Gastroesophageal sphincter (tissue), 4 donors: Measurements from ENCODE around the gene FBRSL1. TPM values are rescaled to one million over a fixed set of nuclear protein-coding genes. Genes with fewer than 3 reads are reported as not detected.

ENCODE experiments used
- ATAC-seq: fragments of 150-250 bp; one replicate; pipeline ENCODE4 v1.9.1; 2016; ENCODE audit warnings: mild to moderate bottlenecking, moderate library complexity
- H3K27ac ChIP-seq, 4 donors: fragments of 200-600 bp; sonication (generic) in 3 of 4; 1 replicate in 3 of 4; 2 replicates in 1 of 4; pipeline ENCODE4 v1.5.1; 2016 to 2019
- H3K27me3 ChIP-seq: fragments of 200-600 bp; sonication (generic); one replicate; pipeline ENCODE4 v1.5.1; 2019
- H3K36me3 ChIP-seq, 2 donors: fragments of 200-600 bp; sonication (generic); one replicate each; pipeline ENCODE4 v1.5.1; 2019; ENCODE audit warnings: control low read depth in 1 of 2
- H3K4me1 ChIP-seq, 3 donors: fragments of 200-600 bp; sonication (generic); 1 replicate in 2 of 3; 2 replicates in 1 of 3; pipeline ENCODE4 v1.5.1; 2016 to 2019; ENCODE audit warnings: control low read depth in 2 of 3
- H3K4me3 ChIP-seq, 2 donors: fragments of 200-600 bp; sonication (generic); one replicate each; pipeline ENCODE4 v1.5.1; 2019; ENCODE audit warnings: mild to moderate bottlenecking in 1 of 2, moderate library complexity in 1 of 2
- H3K9me3 ChIP-seq, 3 donors: fragments of 200-600 bp; sonication (generic); one replicate each; pipeline ENCODE4 v1.5.1; 2017 to 2019; ENCODE audit warnings: control low read depth in 2 of 3
- EP300 ChIP-seq: sonication (generic); formaldehyde crosslinking; IDR thresholded peaks from one replicate; pipeline ENCODE4 v1.6.1; 2017; ENCODE audit warnings: antibody characterized with exemption, mild to moderate bottlenecking
- POLR2A ChIP-seq, 2 donors: fragments of 450-650 bp; IDR thresholded peaks; one replicate each; pipeline ENCODE4 v1.6.1; 2017; ENCODE audit warnings: antibody characterized with exemption in 2 of 2, mild to moderate bottlenecking in 2 of 2, moderate library complexity in 1 of 2
- POLR2AphosphoS5 ChIP-seq: sonication (generic); formaldehyde crosslinking; IDR thresholded peaks from one replicate; pipeline ENCODE4 v1.6.1; 2017; ENCODE audit warnings: antibody characterized with exemption
- WGBS, 2 donors: methylation state at CpG; one replicate each; pipeline ENCODE4 v1.1.5; 2018; ENCODE audit warnings: low coverage in 1 of 2; 5-methylcytosine and 5-hydroxymethylcytosine counted together
- total RNA-seq, 4 donors: library from RNA; depleted of rRNA; stranded (reverse); fragments of >200 nt; gene quantifications; one replicate each; pipeline ENCODE4 v1.1.0, GENCODE V29; 2016
- TF ChIP-seq, protein P1 (sequence below), 4 experiments: fragments of 200-600 bp in 2 of 4; fragments of 450-650 bp in 2 of 4; sonication (generic) in 1 of 4; IDR thresholded peaks; one replicate each; pipeline ENCODE4 v1.5.1; 2017 to 2019; ENCODE audit warnings: antibody characterized with exemption in 4 of 4, mild to moderate bottlenecking in 2 of 4, moderate library complexity in 2 of 4

FBRSL1 gene
- total RNA-seq, 4 donors from 2014 or later, result 8.5 to 24.7 (median 15.5) TPM

DNA sequence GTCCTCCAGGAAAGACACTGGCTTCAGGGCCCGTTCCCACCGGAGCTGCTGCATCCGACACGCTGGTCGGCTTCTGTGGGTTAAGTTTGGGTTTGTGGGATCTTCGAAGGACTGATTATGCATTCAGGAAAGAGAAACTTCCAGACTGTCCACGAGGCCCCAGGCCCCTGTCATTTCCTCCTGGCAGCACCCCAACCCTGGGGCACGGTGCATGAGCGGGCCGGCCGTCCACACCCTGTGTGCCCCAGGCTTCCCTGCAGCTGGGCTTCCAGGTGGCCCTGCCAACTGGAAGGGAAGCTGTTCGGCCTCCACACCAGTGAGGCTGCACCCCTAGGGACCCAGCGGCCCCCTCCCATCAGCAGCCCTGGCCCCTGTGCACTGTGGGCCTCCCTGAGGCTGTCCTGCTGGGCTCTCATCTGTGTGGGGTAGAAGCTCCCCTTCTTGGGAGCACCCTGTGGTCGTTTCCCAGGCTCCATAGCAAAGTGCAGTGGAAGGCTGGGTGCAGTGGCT, 9.3 kb upstream of the FBRSL1 start:
- no peaks in the 10 kb centered on the region for H3K9me3 ChIP-seq
- H3K27ac ChIP-seq, result no peak overlapping the region
- H3K4me3 ChIP-seq, result no peak overlapping the region
- no CpG with 5 or more reads among the region's 14 CpGs for WGBS, 2 donors
- TF ChIP-seq POLR2A (IDR thresholded peaks at IDR 0.05) (no peak), POLR2AphosphoS5 (no peak), EP300 (no peak)
- TF ChIP-seq, protein P1, sequence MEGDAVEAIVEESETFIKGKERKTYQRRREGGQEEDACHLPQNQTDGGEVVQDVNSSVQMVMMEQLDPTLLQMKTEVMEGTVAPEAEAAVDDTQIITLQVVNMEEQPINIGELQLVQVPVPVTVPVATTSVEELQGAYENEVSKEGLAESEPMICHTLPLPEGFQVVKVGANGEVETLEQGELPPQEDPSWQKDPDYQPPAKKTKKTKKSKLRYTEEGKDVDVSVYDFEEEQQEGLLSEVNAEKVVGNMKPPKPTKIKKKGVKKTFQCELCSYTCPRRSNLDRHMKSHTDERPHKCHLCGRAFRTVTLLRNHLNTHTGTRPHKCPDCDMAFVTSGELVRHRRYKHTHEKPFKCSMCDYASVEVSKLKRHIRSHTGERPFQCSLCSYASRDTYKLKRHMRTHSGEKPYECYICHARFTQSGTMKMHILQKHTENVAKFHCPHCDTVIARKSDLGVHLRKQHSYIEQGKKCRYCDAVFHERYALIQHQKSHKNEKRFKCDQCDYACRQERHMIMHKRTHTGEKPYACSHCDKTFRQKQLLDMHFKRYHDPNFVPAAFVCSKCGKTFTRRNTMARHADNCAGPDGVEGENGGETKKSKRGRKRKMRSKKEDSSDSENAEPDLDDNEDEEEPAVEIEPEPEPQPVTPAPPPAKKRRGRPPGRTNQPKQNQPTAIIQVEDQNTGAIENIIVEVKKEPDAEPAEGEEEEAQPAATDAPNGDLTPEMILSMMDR (IDR thresholded peaks at IDR 0.05), result no peak
- H3K4me1 ChIP-seq, result no peaks in the 10 kb centered on the region
- no peaks in the 10 kb centered on the region for H3K36me3 ChIP-seq
- H3K27me3 ChIP-seq, result peaks cover 43% of the 10 kb centered on the region
- no peak for ATAC-seq

DNA sequence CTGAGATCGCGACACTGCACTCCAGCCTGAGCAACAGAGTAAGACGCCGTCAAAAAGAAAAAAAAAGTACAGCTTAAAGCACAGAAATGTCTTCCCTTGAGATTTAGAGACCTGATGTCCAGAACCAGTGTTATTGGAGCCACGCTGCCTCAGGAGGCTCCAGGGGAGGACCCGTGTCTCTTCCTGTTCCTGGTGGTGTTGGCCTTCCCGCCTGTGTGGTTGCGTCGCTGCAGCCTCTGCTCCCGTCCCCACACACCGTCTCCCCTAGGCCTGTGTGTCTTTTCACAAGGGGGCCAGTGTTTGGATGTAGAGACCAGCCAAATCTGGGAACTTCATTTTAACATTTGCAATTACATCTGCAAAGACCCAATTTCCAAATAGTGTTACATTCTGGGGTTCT, 8.6 kb upstream of the FBRSL1 start:
- H3K27ac ChIP-seq, result no peak overlapping the region
- ATAC-seq, result no peak
- WGBS, 2 donors, result 71 to 77% methylated on average over 7 to 10 of the region's 11 CpGs

DNA sequence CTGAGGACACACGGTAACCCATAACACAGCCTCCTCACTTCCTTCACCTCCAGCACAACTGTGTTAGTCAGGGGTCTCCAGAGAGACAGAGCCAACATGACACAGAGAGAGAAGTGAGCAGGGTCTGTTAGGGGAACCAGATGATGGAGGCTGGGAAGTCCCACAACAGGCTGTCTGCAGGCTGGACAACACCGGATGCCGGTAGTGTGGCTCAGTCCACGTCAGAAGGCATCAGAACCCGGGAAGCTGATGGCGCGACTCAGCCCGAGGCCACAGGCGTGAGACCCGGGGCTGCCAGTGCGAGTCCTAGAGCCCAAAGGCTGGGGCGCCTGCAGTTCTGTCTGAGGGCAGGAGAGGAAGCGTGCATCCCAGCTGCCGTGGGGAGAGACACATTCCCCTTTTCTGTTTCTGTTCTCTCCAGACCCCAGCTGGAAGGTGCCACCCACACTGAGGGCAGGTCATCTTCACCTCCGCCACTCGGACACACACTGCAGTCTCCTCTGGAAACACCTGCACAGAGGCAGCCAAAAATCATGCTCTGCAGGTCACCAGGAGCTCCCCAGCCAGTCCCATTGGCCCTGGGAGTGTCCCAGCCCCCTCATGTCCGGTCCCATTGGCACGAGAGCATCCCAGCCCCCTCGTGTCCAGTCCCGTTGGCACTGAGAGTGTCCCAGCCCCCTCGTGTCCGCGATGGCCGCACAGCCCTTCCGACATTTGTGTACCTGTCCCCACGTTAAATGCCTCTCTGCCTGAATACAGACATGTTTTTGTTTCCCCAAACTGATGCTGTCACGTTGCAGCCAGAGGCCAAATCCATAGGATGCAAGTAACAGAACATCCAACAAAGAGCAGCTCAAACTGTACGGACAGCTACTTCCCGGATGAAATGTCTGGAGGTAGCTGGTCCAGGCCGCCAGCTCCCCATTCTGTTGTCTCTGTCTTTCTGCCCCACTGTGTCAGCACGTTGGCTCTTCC, 7.9 kb upstream of the FBRSL1 start:
- Histone ChIP-seq H3K4me3 (no peak overlapping the region), H3K27ac (no peak overlapping the region), H3K9me3 (no peaks in the 10 kb centered on the region), H3K36me3 (no peaks in the 10 kb centered on the region), H3K4me1 (no peaks in the 10 kb centered on the region), H3K27me3 (peaks cover 43% of the 10 kb centered on the region)
- TF ChIP-seq POLR2A (IDR thresholded peaks at IDR 0.05) (no peak), POLR2AphosphoS5 (no peak), EP300 (no peak)
- TF ChIP-seq, protein P1 (IDR thresholded peaks at IDR 0.05), result no peak
- no peak for ATAC-seq
- WGBS, 2 donors, result 58 to 60% methylated on average over 2 to 3 of the region's 31 CpGs

More for the DNA sequence above, 8.6 kb upstream of the FBRSL1 start:
- TF ChIP-seq POLR2A (IDR thresholded peaks at IDR 0.05), result no peak
- no peak for TF ChIP-seq EP300
- no peak for TF ChIP-seq POLR2AphosphoS5
- TF ChIP-seq, protein P1 (IDR thresholded peaks at IDR 0.05), result no peak
- H3K4me3 ChIP-seq, result no peak overlapping the region
- H3K27me3 ChIP-seq, result peaks cover 43% of the 10 kb centered on the region
- no peaks in the 10 kb centered on the region for H3K36me3 ChIP-seq
- no peaks in the 10 kb centered on the region for H3K9me3 ChIP-seq
- no peaks in the 10 kb centered on the region for H3K4me1 ChIP-seq

DNA sequence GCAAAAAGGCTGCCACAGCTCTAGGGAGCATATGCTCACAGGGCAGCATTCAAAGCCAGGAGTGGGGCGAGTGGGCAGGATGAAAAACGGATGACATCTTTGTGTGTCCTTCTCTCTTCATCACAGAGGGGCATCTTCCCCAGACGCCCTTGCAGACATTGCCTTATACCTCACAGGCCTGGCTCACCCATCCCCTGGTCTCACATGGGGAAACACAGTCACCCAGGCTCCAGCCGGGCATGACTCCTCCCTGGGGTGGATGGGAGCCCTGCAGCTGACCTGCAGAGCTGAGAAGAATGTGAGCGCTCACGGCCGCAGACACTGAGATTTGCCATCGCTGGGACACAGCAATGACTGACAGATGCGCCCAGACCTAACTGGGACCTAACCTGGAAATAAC, 7.2 kb upstream of the FBRSL1 start:
- H3K4me1 ChIP-seq, result no peaks in the 10 kb centered on the region
- no peaks in the 10 kb centered on the region for H3K36me3 ChIP-seq
- H3K9me3 ChIP-seq, result no peaks in the 10 kb centered on the region
- 72 to 73% methylated on average over 2 to 3 of the region's 9 CpGs for WGBS, 2 donors
- no peak overlapping the region for H3K4me3 ChIP-seq
- ATAC-seq, result no peak
- H3K27me3 ChIP-seq, result peaks cover 41% of the 10 kb centered on the region
- TF ChIP-seq EP300 (no peak), POLR2AphosphoS5 (no peak), POLR2A (IDR thresholded peaks at IDR 0.05) (no peak)
- TF ChIP-seq, protein P1 (IDR thresholded peaks at IDR 0.05), result no peak
- H3K27ac ChIP-seq, result no peak overlapping the region

DNA sequence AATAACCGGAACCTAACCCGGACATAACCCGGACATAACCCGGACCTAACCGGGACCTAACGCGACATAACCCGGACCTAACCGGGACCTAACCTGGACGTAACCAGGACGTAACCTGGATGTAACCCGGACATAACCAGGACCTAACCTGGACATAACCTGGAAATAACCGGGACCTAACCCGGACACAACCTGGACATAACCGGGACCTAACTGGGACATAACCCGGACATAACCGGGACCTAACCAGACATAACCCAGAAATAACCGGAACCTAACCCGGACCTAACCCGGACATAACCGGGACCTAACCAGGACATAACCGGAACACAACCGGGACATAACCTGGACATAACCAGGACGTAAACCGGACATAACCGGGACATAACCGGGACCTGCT, 6.7 kb upstream of the FBRSL1 start:
- ATAC-seq, result no peak
- H3K4me1 ChIP-seq, result peaks cover 0 to 3% (median 0%) of the 10 kb centered on the region in 3 donors
- no peaks in the 10 kb centered on the region for H3K9me3 ChIP-seq
- H3K27me3 ChIP-seq, result peaks cover 37% of the 10 kb centered on the region
- no peak overlapping the region for H3K27ac ChIP-seq
- no peak overlapping the region for H3K4me3 ChIP-seq
- no peaks in the 10 kb centered on the region for H3K36me3 ChIP-seq
- 86 to 89% methylated on average over 7 to 10 of the region's 27 CpGs for WGBS, 2 donors
- TF ChIP-seq POLR2AphosphoS5 (no peak), POLR2A (IDR thresholded peaks at IDR 0.05) (no peak), EP300 (no peak)
- TF ChIP-seq, protein P1 (IDR thresholded peaks at IDR 0.05), result no peak
